GM19463 (cell line): Measurements from ENCODE around the gene TMEM50A.
"Not testable (repeated sequence)": the region's sequence is repeated elsewhere in the genome, so short reads cannot be mapped to it uniquely, and the experiment has no call there.

Experiments
- ATAC-seq: cut with Tn5 transposase; IDR thresholded peaks from one replicate; pipeline ENCODE4 v1.9.1; 2021; ENCODE audit warnings: mild to moderate bottlenecking, moderate library complexity; ENCODE audit not compliant: unreplicated experiment

TMEM50A gene

GRCh38 chr1:25383090-25383489 is 45.0 kb downstream of the TMEM50A start:
- ATAC-seq: not testable (repeated sequence)

DNA sequence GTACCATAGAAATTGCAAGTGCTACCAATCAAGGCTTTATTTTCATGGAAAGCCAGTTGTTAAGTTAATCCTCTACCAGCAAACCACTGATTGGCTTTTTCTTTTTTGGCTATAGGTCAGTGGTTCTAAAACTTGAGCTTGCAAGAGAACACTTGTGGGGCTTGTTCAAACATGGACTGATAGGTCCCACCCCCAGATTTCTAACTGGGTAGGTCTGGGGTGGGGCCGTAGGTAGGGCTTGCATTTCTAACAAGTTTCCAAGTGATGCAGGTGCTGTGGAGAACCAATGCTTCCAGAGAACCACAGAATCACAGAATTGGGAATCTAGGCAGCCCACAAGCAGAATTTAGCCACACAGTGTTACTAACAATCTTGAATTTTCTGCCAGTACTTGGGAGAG is 45.7 kb downstream of the TMEM50A start:
- not testable (repeated sequence) for ATAC-seq

DNA sequence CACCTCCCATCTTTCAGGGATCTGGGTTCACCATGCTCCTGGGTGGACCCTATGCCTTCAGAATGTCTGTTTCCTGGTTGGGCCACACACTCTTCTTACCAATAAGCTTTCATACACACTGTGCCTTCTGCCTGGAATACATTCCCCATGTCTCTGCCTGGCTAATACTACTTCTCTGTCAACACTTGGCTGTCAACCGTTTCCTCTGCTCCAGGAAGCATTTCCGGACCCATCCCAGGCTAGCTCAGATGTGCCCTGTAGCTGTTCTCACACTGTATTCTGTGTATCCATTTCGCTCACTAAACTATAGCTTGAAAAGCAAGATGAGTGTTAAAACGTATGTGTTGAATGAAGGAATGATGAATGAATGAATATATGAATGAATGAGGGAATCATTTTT is 49.0 kb downstream of the TMEM50A start:
- ATAC-seq: not testable (repeated sequence)

GRCh38 chr1:25388691-25389090 is 50.6 kb downstream of the TMEM50A start:
- not testable (repeated sequence) for ATAC-seq

GRCh38 chr1:25389721-25390120 is 51.6 kb downstream of the TMEM50A start:
- not testable (repeated sequence) for ATAC-seq

DNA sequence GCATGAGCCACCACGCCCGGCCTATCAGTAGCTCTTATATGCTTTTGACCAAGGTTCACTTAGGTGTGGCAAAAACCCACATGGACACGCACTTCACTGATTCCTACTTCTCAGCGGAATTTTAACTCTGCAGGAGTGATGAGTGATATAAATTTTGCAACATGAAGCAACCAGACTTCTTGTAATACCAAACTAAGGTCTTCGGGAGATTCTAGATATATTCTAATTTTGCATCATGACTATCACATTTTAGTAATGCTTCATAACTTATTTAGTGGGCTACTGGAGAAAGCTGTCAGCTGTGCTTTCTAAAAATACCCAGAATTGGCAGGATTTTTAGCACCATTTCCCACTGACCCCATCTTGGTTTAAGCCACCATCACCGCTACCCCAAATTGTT is 54.7 kb downstream of the TMEM50A start:
- ATAC-seq: no peak

- ATAC-seq: not testable (repeated sequence)
Measured at GRCh38 chr1:25397549-25397948, 59.4 kb downstream of the TMEM50A start.

- ATAC-seq: not testable (repeated sequence)
Measured at GRCh38 chr1:25398079-25398478, 59.9 kb downstream of the TMEM50A start.

- ATAC-seq: not testable (repeated sequence)
Measured at GRCh38 chr1:25402947-25403803, 65.0 kb downstream of the TMEM50A start.

GRCh38 chr1:25405731-25406305 is 67.7 kb downstream of the TMEM50A start:
- ATAC-seq: not testable (repeated sequence)

GRCh38 chr1:25409641-25410427 is 71.7 kb downstream of the TMEM50A start:
- ATAC-seq: not testable (repeated sequence)
